ENCODE measurements around the gene KCNQ1.

KCNQ1 gene

GRCh38 chr11:2410616-2411015 lies 34.2 kb upstream of the KCNQ1 start:
- TF ChIP-seq POU6F1 (CRISPR knock-in tag; IDR thresholded peaks at IDR 0.05; ENCODE audit: borderline replicate concordance, low read depth) (no peak), BACH2 (CRISPR knock-in tag; IDR thresholded peaks at IDR 0.05; ENCODE audit: borderline replicate concordance) (no peak), GLIS3 (CRISPR knock-in tag; IDR thresholded peaks at IDR 0.05) (no peak), CSDC2 (CRISPR knock-in tag; IDR thresholded peaks at IDR 0.05) (no peak), ESRRG (CRISPR knock-in tag; IDR thresholded peaks at IDR 0.05) (no peak), ZNF70 (CRISPR knock-in tag; IDR thresholded peaks at IDR 0.05) (no peak), OSR1 (CRISPR knock-in tag; IDR thresholded peaks at IDR 0.05) (no peak), ZC3H10 (CRISPR knock-in tag; IDR thresholded peaks at IDR 0.05) (no peak), CSRNP3 (CRISPR knock-in tag; IDR thresholded peaks at IDR 0.05) (no peak), ZFP3 (CRISPR knock-in tag; IDR thresholded peaks at IDR 0.05) (no peak), TSHZ2 (CRISPR knock-in tag; IDR thresholded peaks at IDR 0.05) (no peak), ARNTL (CRISPR knock-in tag; IDR thresholded peaks at IDR 0.05; ENCODE audit: borderline replicate concordance, low read depth) (no peak), RARB (CRISPR knock-in tag; IDR thresholded peaks at IDR 0.05) (no peak), CREB5 (CRISPR knock-in tag; IDR thresholded peaks at IDR 0.05; ENCODE audit: low read depth) (no peak), ZNF565 (CRISPR knock-in tag; conservative IDR thresholded peaks at IDR 0.05; ENCODE audit: low read depth) (no peak), ZFP30 (CRISPR knock-in tag; IDR thresholded peaks at IDR 0.05) (no peak)
- no peak for ATAC-seq

- TF ChIP-seq ZNF565 (CRISPR knock-in tag; conservative IDR thresholded peaks at IDR 0.05; ENCODE audit: low read depth) (no peak), BACH2 (CRISPR knock-in tag; IDR thresholded peaks at IDR 0.05; ENCODE audit: borderline replicate concordance) (no peak), ZNF70 (CRISPR knock-in tag; IDR thresholded peaks at IDR 0.05) (no peak)
- ATAC-seq, result no peak
Measured at GRCh38 chr11:2411446-2412305, 33.1 kb upstream of the KCNQ1 start.

GRCh38 chr11:2412323-2412722 lies 32.5 kb upstream of the KCNQ1 start:
- ATAC-seq, result no peak
- TF ChIP-seq PPARA (CRISPR knock-in tag; IDR thresholded peaks at IDR 0.05; ENCODE audit: borderline replicate concordance) (no peak), SNAI2 (CRISPR knock-in tag; IDR thresholded peaks at IDR 0.05) (no peak), RARB (CRISPR knock-in tag; IDR thresholded peaks at IDR 0.05) (no peak), ISL1 (CRISPR knock-in tag; IDR thresholded peaks at IDR 0.05) (no peak), ZNF70 (CRISPR knock-in tag; IDR thresholded peaks at IDR 0.05) (no peak), ZFP3 (CRISPR knock-in tag; IDR thresholded peaks at IDR 0.05) (no peak), POU6F1 (CRISPR knock-in tag; IDR thresholded peaks at IDR 0.05; ENCODE audit: borderline replicate concordance, low read depth) (no peak), CSDC2 (CRISPR knock-in tag; IDR thresholded peaks at IDR 0.05) (no peak), BACH2 (CRISPR knock-in tag; IDR thresholded peaks at IDR 0.05; ENCODE audit: borderline replicate concordance) (no peak), TOX (CRISPR knock-in tag; IDR thresholded peaks at IDR 0.05; ENCODE audit: borderline replicate concordance) (no peak), ZC3H10 (CRISPR knock-in tag; IDR thresholded peaks at IDR 0.05) (no peak), ARNTL (CRISPR knock-in tag; IDR thresholded peaks at IDR 0.05; ENCODE audit: borderline replicate concordance, low read depth) (no peak), PATZ1 (CRISPR knock-in tag; IDR thresholded peaks at IDR 0.05; ENCODE audit: borderline replicate concordance) (no peak), GLIS3 (CRISPR knock-in tag; IDR thresholded peaks at IDR 0.05) (no peak), TSHZ2 (CRISPR knock-in tag; IDR thresholded peaks at IDR 0.05) (no peak)

Data from SK-N-SH treated with all-trans-retinoic acid at 6 μM for 48 hours (cell line).